PC-3 (cell line): Measurements from ENCODE around the gene SLC7A7. TPM values are rescaled to one million over a fixed set of nuclear protein-coding genes. Genes with fewer than 3 reads are reported as not detected.

Experiments
- ATAC-seq: fragments of 200-7000 bp; cut with Tn5 transposase; 2 replicates; pipeline ENCODE4 v1.9.1; 2020; ENCODE audit warnings: mild to moderate bottlenecking, moderate library complexity
- BruUV-seq: library from RNA; stranded (reverse); fragments of 400-500 nt; replicated peaks from 2 replicates; lab custom pipeline; 2021; lab: Mats Ljungman, UMichigan
- CTCF ChIA-PET: fragments of 300-600 bp; sonication (Branson Sonifier 250); formaldehyde crosslinking; loops from one replicate; lab custom pipeline; 2022; ENCODE audit warnings: antibody characterized with exemption; lab: Charles Lee
- POLR2A ChIA-PET: fragments of 300-600 bp; sonication (Branson Sonifier 250); formaldehyde crosslinking; loops from one replicate; lab custom pipeline; 2022; ENCODE audit warnings: antibody characterized with exemption; ENCODE audit not compliant: unreplicated experiment; lab: Charles Lee
- DNase-seq: peaks from one replicate; pipeline ENCODE4 v3.0.0-alpha.2; 2015
- H2AFZ ChIP-seq: fragments of 300-600 bp; sonication (generic); 2 replicates; pipeline ENCODE4 v1.6.0; 2016; ENCODE audit warnings: antibody characterized with exemption, low read length
- H3F3A ChIP-seq: fragments of 300-600 bp; sonication (generic); one replicate; pipeline ENCODE4 v1.6.0; 2017; ENCODE audit warnings: antibody characterized with exemption, low read length, control low read depth, mild to moderate bottlenecking; ENCODE audit not compliant: unreplicated experiment
- H3K27ac ChIP-seq: fragments of 300-600 bp; sonication (generic); 2 replicates; pipeline ENCODE4 v1.5.1; 2016; ENCODE audit warnings: mild to moderate bottlenecking, low read length
- H3K27me3 ChIP-seq: fragments of 300-600 bp; sonication (generic); 2 replicates; pipeline ENCODE4 v1.6.1; 2016; ENCODE audit warnings: low read length, mixed read lengths
- H3K36me3 ChIP-seq: fragments of 300-600 bp; sonication (generic); 2 replicates; pipeline ENCODE4 v1.6.1; 2016; ENCODE audit warnings: low read depth, mixed run types, low read length, mixed read lengths
- H3K4me1 ChIP-seq: fragments of 300-600 bp; sonication (generic); 2 replicates; pipeline ENCODE4 v1.5.1; 2016; ENCODE audit warnings: low read length; ENCODE audit not compliant: insufficient read depth
- H3K4me2 ChIP-seq: fragments of 300-600 bp; sonication (generic); 2 replicates; pipeline ENCODE4 v1.6.0; 2016; ENCODE audit warnings: low read length
- H3K4me3 ChIP-seq: fragments of 300-600 bp; sonication (generic); 2 replicates; pipeline ENCODE4 v1.5.1; 2016; ENCODE audit warnings: mild to moderate bottlenecking, low read length, mixed read lengths
- H3K79me2 ChIP-seq: fragments of 300-600 bp; sonication (generic); 2 replicates; pipeline ENCODE4 v1.6.1; 2017; ENCODE audit warnings: low read length, mixed read lengths
- H3K9ac ChIP-seq: fragments of 300-600 bp; sonication (generic); 2 replicates; pipeline ENCODE4 v1.6.0; 2016; ENCODE audit warnings: mild to moderate bottlenecking, low read length
- H3K9me2 ChIP-seq: fragments of 300-600 bp; sonication (generic); replicated peaks from 2 replicates; pipeline ENCODE4 v1.6.1; 2016; ENCODE audit warnings: mixed run types, low read length, mixed read lengths
- H3K9me3 ChIP-seq: fragments of 300-600 bp; sonication (generic); 2 replicates; pipeline ENCODE4 v1.6.1; 2016; ENCODE audit warnings: low read length, mixed read lengths
- H4K20me1 ChIP-seq: fragments of 300-600 bp; sonication (generic); 2 replicates; pipeline ENCODE4 v1.6.1; 2016; ENCODE audit warnings: low read length, mixed read lengths
- EZH2 ChIP-seq: fragments of 300-600 bp; sonication (generic); IDR thresholded peaks from one replicate; pipeline ENCODE4 v1.6.1; 2017; ENCODE audit warnings: antibody characterized with exemption, mild to moderate bottlenecking, low read length; ENCODE audit not compliant: unreplicated experiment
- EZH2phosphoT487 ChIP-seq: fragments of 300-600 bp; sonication (generic); IDR thresholded peaks from 2 replicates; pipeline ENCODE4 v1.6.1; 2018; ENCODE audit warnings: mild to moderate bottlenecking, antibody characterized with exemption, low read length, borderline replicate concordance
- intact Hi-C: fragments of 100-400 bp; cut with micrococcal nuclease; formaldehyde crosslinking; loops from 2 replicates; pipeline ENCODE4 v1.9.0; 2023
- total RNA-seq: library from RNA; depleted of rRNA; stranded (reverse); fragments of >200 nt; gene quantifications from 2 replicates; pipeline ENCODE4 v1.2.3, GENCODE V29; 2014
- TF ChIP-seq, protein P1 (sequence below): fragments of 300-600 bp; sonication (generic); conservative IDR thresholded peaks from 2 replicates; pipeline ENCODE4 v1.5.1; 2017; ENCODE audit warnings: antibody characterized with exemption, low read depth, mild to moderate bottlenecking, low read length

The SLC7A7 gene
- total RNA-seq, 1 experiment from 2014 or later, result not detected

DNA sequence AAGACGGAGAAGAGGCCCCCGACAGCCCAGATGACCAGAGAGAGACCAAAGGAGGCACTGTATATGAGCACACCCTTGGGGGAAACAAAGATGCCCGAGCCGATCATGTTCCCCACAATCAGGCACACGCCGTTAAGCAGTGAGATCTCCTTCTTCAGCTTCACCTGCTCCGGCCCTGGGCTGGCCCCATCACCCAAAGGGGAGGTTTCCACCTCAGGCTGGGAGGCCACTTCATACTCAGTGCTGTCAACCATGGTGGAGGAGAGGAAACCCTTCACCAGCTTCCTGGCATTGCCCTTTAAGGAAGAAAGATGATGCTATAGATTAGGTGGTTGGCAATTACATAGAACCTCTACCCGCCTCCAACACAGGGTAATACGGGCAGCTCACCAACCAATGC, 2.1 kb downstream of the SLC7A7 start:
- POLR2A ChIA-PET, result no interaction called here
- intact Hi-C loops, result loop anchor here (10.0 kb wide), 1 partner anchor 158 kb away; no protein-coding TSS in a partner anchor
- H3K4me2 ChIP-seq, result no peak overlapping the region

DNA sequence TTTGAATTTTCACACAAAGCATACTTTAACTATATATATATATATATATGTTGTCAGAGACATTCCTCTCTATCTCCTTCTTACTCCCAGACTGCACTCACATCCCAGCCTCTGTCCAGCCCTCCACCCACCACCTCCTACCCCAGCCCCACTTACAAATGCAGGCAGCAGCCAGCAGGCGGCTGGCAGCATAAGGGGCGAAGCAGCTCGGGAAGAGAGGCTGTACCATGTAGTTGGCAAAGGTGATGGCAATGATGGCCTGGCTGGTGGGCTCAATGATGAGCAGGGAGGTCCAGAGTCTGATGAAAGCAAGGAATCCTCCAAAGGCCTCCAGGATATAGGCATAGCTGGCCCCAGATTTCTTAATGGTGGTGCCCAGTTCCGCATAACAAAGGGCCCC, 2.5 kb downstream of the SLC7A7 start:
- Histone ChIP-seq H3K9ac (no peak overlapping the region), H3K27me3 (no peaks in the 10 kb centered on the region), H3K9me2 (no peaks in the 10 kb centered on the region), H3K36me3 (no peaks in the 10 kb centered on the region), H3K4me1 (0 out of 2 replicates have a peak, but pooled peaks cover under 1% of the 10 kb centered on the region), H3K9me3 (no peaks in the 10 kb centered on the region), H4K20me1 (no peaks in the 10 kb centered on the region), H3K4me2 (no peak overlapping the region), H3K27ac (no peak overlapping the region), H3K79me2 (no peaks in the 10 kb centered on the region), H3F3A (no peaks in the 10 kb centered on the region), H3K4me3 (no peak overlapping the region), H2AFZ (no peak overlapping the region)
- ChIA-PET POLR2A (no interaction called here), CTCF (no interaction called here)
- DNase-seq (no peak), ATAC-seq (no peak; the same call in 1 of the 2 replicates)
- intact Hi-C loops, result loop anchor here (10.0 kb wide), 1 partner anchor 158 kb away; no protein-coding TSS in a partner anchor
- no peak for TF ChIP-seq EZH2
- TF ChIP-seq, protein P1, sequence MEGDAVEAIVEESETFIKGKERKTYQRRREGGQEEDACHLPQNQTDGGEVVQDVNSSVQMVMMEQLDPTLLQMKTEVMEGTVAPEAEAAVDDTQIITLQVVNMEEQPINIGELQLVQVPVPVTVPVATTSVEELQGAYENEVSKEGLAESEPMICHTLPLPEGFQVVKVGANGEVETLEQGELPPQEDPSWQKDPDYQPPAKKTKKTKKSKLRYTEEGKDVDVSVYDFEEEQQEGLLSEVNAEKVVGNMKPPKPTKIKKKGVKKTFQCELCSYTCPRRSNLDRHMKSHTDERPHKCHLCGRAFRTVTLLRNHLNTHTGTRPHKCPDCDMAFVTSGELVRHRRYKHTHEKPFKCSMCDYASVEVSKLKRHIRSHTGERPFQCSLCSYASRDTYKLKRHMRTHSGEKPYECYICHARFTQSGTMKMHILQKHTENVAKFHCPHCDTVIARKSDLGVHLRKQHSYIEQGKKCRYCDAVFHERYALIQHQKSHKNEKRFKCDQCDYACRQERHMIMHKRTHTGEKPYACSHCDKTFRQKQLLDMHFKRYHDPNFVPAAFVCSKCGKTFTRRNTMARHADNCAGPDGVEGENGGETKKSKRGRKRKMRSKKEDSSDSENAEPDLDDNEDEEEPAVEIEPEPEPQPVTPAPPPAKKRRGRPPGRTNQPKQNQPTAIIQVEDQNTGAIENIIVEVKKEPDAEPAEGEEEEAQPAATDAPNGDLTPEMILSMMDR, result no peak
- no peak for TF ChIP-seq EZH2phosphoT487
- no TSS peak for BruUV-seq

More for the DNA sequence above, 2.1 kb downstream of the SLC7A7 start:
- H3K9ac ChIP-seq, result no peak overlapping the region
- H3F3A ChIP-seq, result no peaks in the 10 kb centered on the region
- no peaks in the 10 kb centered on the region for H4K20me1 ChIP-seq
- no peaks in the 10 kb centered on the region for H3K9me2 ChIP-seq
- no peaks in the 10 kb centered on the region for H3K79me2 ChIP-seq
- H2AFZ ChIP-seq, result no peak overlapping the region
- BruUV-seq, result no TSS peak
- no peaks in the 10 kb centered on the region for H3K9me3 ChIP-seq
- no peak for ATAC-seq
- H3K27ac ChIP-seq, result no peak overlapping the region
- CTCF ChIA-PET, result no interaction called here
- H3K36me3 ChIP-seq, result no peaks in the 10 kb centered on the region
- no peaks in the 10 kb centered on the region for H3K27me3 ChIP-seq
- H3K4me1 ChIP-seq, result peaks cover 4% of the 10 kb centered on the region; the same call in 1 of the 2 replicates
- no peak overlapping the region for H3K4me3 ChIP-seq
- DNase-seq, result no peak
- TF ChIP-seq EZH2 (no peak), EZH2phosphoT487 (no peak)
- TF ChIP-seq, protein P1, result no peak

DNA sequence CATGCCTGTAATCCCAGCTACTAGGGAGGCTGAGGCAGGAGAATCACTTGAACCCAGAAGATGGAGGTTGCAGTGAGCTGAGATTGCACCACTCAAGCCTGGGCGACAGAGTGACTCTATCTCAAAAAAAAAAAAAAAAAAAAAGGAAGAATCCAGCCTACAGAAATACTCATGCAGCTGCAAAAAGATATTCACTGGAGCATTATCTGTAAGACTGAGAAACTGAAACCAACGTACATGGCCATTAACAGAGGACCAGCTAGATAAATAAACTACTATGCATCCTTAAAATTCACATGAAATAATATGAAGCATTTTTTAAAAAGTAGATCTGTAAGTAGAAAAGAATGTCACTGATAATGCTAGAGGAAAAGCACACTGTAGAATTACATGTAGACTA, 3.5 kb downstream of the SLC7A7 start:
- H3K36me3 ChIP-seq, result no peaks in the 10 kb centered on the region
- no peak overlapping the region for H3K9ac ChIP-seq
- CTCF ChIA-PET, result no interaction called here
- DNase-seq (no peak), ATAC-seq (no peak)
- H2AFZ ChIP-seq, result no peak overlapping the region
- intact Hi-C loops, result loop anchor here (10.0 kb wide), 1 partner anchor 157 kb away; no protein-coding TSS in a partner anchor
- H3K4me3 ChIP-seq, result no peak overlapping the region
- no TSS peak for BruUV-seq
- H3K27me3 ChIP-seq, result no peaks in the 10 kb centered on the region
- H3K79me2 ChIP-seq, result no peaks in the 10 kb centered on the region
- no peaks in the 10 kb centered on the region for H3K9me2 ChIP-seq
- no peak overlapping the region for H3K4me2 ChIP-seq
- no peaks in the 10 kb centered on the region for H4K20me1 ChIP-seq
- H3K9me3 ChIP-seq, result no peaks in the 10 kb centered on the region
- POLR2A ChIA-PET, result no interaction called here
- H3K27ac ChIP-seq, result no peak overlapping the region
- H3K4me1 ChIP-seq, result no peaks in the 10 kb centered on the region
- H3F3A ChIP-seq, result no peaks in the 10 kb centered on the region
- TF ChIP-seq, protein P1, result no peak
- TF ChIP-seq EZH2phosphoT487 (no peak), EZH2 (no peak)
